Skeletal muscle tissue (tissue), 4 donors: Measurements from ENCODE around the gene SLC45A3. TPM values are rescaled to one million over a fixed set of nuclear protein-coding genes. Genes with fewer than 3 reads are reported as not detected.

Source experiments
- H3K27ac ChIP-seq: one replicate; pipeline ENCODE4 v1.7.0; 2013; ENCODE audit warnings: mild to moderate bottlenecking, low read depth, low read length, inconsistent platforms
- H3K27me3 ChIP-seq, 3 donors: one replicate each; pipeline ENCODE4 v1.7.0; 2013; ENCODE audit warnings: low read length in 3 of 3; ENCODE audit not compliant: control insufficient read depth in 3 of 3, insufficient read depth in 3 of 3
- H3K36me3 ChIP-seq, 3 donors: one replicate each; pipeline ENCODE4 v1.7.0; 2013; ENCODE audit warnings: low read length in 3 of 3; ENCODE audit not compliant: control insufficient read depth in 3 of 3, insufficient read depth in 3 of 3
- H3K4me1 ChIP-seq, 3 donors: one replicate each; pipeline ENCODE4 v1.7.0; 2013; ENCODE audit warnings: low read length in 3 of 3, mild to moderate bottlenecking in 3 of 3; ENCODE audit not compliant: control insufficient read depth in 3 of 3, insufficient read depth in 3 of 3
- H3K4me3 ChIP-seq, 3 donors: one replicate each; pipeline ENCODE4 v1.7.0; 2013; ENCODE audit warnings: low read length in 3 of 3
- H3K9ac ChIP-seq, 3 donors: one replicate each; pipeline ENCODE4 v1.7.0; 2013; ENCODE audit warnings: low read length in 3 of 3, mild to moderate bottlenecking in 3 of 3, moderate library complexity in 2 of 3, low read depth in 1 of 3
- H3K9me3 ChIP-seq, 3 donors: one replicate each; pipeline ENCODE4 v1.7.0; 2013; ENCODE audit warnings: low read length in 3 of 3; ENCODE audit not compliant: control insufficient read depth in 3 of 3
- total RNA-seq: library from RNA; depleted of rRNA; stranded (reverse); fragments of >200 nt; gene quantifications from one replicate; pipeline ENCODE4 v1.2.3, GENCODE V29; 2014
- donor health status: Osteomylitis.

SLC45A3 gene
- total RNA-seq, 1 donor from 2014 or later: 2.1 TPM

- Histone ChIP-seq H3K27me3 (no peaks in the 10 kb centered on the region), H3K4me1 (peaks cover 4 to 14% (median 8%) of the 10 kb centered on the region in 3 donors), H3K9me3 (no peaks in the 10 kb centered on the region), H3K9ac (no peak overlapping the region), H3K36me3 (peaks cover 20 to 34% (median 33%) of the 10 kb centered on the region in 3 donors), H3K4me3 (no peak overlapping the region), H3K27ac (no peak overlapping the region)
Measured at GRCh38 chr1:205714190-205714905, 34.0 kb upstream of the SLC45A3 start.

GRCh38 chr1:205711105-205712048, 31.1 kb upstream of the SLC45A3 start:
- no peak overlapping the region for H3K4me3 ChIP-seq
- H3K9ac ChIP-seq: no peak overlapping the region

GRCh38 chr1:205710201-205711062, 30.1 kb upstream of the SLC45A3 start:
- Histone ChIP-seq H3K9me3 (no peaks in the 10 kb centered on the region), H3K36me3 (peaks cover 2 to 6% (median 2%) of the 10 kb centered on the region in 3 donors), H3K27me3 (no peaks in the 10 kb centered on the region), H3K27ac (no peak overlapping the region), H3K4me1 (peaks cover 10 to 24% (median 14%) of the 10 kb centered on the region in 3 donors), H3K4me3 (no peak overlapping the region), H3K9ac (no peak overlapping the region)

More at GRCh38 chr1:205711105-205712048, 31.1 kb upstream of the SLC45A3 start:
- H3K4me1 ChIP-seq: peaks cover 10 to 24% (median 14%) of the 10 kb centered on the region in 3 donors
- no peaks in the 10 kb centered on the region for H3K27me3 ChIP-seq
- no peaks in the 10 kb centered on the region for H3K9me3 ChIP-seq
- peaks cover 5 to 11% (median 6%) of the 10 kb centered on the region in 3 donors for H3K36me3 ChIP-seq
- H3K27ac ChIP-seq: peak overlapping the region; percentile 22

- Histone ChIP-seq H3K27ac (peak overlapping the region; percentile 54), H3K9ac (no peak overlapping the region), H3K4me1 (peaks cover 10 to 24% (median 14%) of the 10 kb centered on the region in 3 donors), H3K27me3 (no peaks in the 10 kb centered on the region), H3K4me3 (no peak overlapping the region), H3K9me3 (no peaks in the 10 kb centered on the region), H3K36me3 (peaks cover 0 to 4% (median 0%) of the 10 kb centered on the region in 3 donors)
Measured at GRCh38 chr1:205709640-205710039, 29.3 kb upstream of the SLC45A3 start.

GRCh38 chr1:205709059-205709398, 28.7 kb upstream of the SLC45A3 start:
- Histone ChIP-seq H3K36me3 (peaks cover 0 to 4% (median 0%) of the 10 kb centered on the region in 3 donors), H3K4me1 (peaks cover 10 to 24% (median 14%) of the 10 kb centered on the region in 3 donors), H3K4me3 (no peak overlapping the region), H3K9ac (no peak overlapping the region), H3K9me3 (no peaks in the 10 kb centered on the region), H3K27me3 (no peaks in the 10 kb centered on the region), H3K27ac (peak overlapping the region; percentile 54)

- H3K36me3 ChIP-seq: peaks cover 0 to 4% (median 4%) of the 10 kb centered on the region in 3 donors
- no peaks in the 10 kb centered on the region for H3K27me3 ChIP-seq
- no peaks in the 10 kb centered on the region for H3K9me3 ChIP-seq
- H3K4me1 ChIP-seq: peaks cover 10 to 24% (median 14%) of the 10 kb centered on the region in 3 donors
- H3K27ac ChIP-seq: no peak overlapping the region
- no peak overlapping the region for H3K4me3 ChIP-seq
- H3K9ac ChIP-seq: no peak overlapping the region
Measured at GRCh38 chr1:205706601-205707502, 26.5 kb upstream of the SLC45A3 start.

GRCh38 chr1:205704903-205705302, 24.6 kb upstream of the SLC45A3 start:
- Histone ChIP-seq H3K27me3 (no peaks in the 10 kb centered on the region), H3K9me3 (no peaks in the 10 kb centered on the region), H3K4me1 (peaks cover 6 to 14% (median 9%) of the 10 kb centered on the region in 3 donors), H3K4me3 (no peak overlapping the region), H3K9ac (no peak overlapping the region), H3K36me3 (peaks cover 0 to 5% (median 4%) of the 10 kb centered on the region in 3 donors), H3K27ac (no peak overlapping the region)

- Histone ChIP-seq H3K9me3 (no peaks in the 10 kb centered on the region), H3K27me3 (no peaks in the 10 kb centered on the region), H3K4me1 (no peaks in the 10 kb centered on the region), H3K4me3 (no peak overlapping the region), H3K9ac (no peak overlapping the region), H3K27ac (no peak overlapping the region), H3K36me3 (peaks cover 0 to 5% (median 0%) of the 10 kb centered on the region in 3 donors)
Measured at GRCh38 chr1:205703072-205703471, 22.8 kb upstream of the SLC45A3 start.

- H3K9ac ChIP-seq: no peak overlapping the region
- no peak overlapping the region for H3K4me3 ChIP-seq
- no peaks in the 10 kb centered on the region for H3K9me3 ChIP-seq
- H3K36me3 ChIP-seq: peaks cover 0 to 5% (median 0%) of the 10 kb centered on the region in 3 donors
- H3K27ac ChIP-seq: no peak overlapping the region
- peaks cover 0 to 3% (median 0%) of the 10 kb centered on the region in 3 donors for H3K27me3 ChIP-seq
- no peaks in the 10 kb centered on the region for H3K4me1 ChIP-seq
Measured at GRCh38 chr1:205701891-205702290, 21.6 kb upstream of the SLC45A3 start.
